Glomerular endothelial cell (primary cell): Measurements from ENCODE around the gene GLYATL1B. TPM values are rescaled to one million over a fixed set of nuclear protein-coding genes. Genes with fewer than 3 reads are reported as not detected.
A peak's percentile ranks its signal among the peaks of the same experiment; 100 is the strongest.
"Not testable (repeated sequence)": the region's sequence is repeated elsewhere in the genome, so short reads cannot be mapped to it uniquely, and the experiment has no call there.

ENCODE experiments used
- DNase-seq: peaks from one replicate; pipeline ENCODE4 v3.0.0-alpha.2; 2011; ENCODE audit warnings: low read depth, low spot score; ENCODE audit errors: extremely low read depth
- total RNA-seq: library from RNA; depleted of rRNA; stranded (reverse); fragments of >200 nt; gene quantifications from 2 replicates; pipeline ENCODE4 v1.2.3, GENCODE V29; 2015

Gene GLYATL1B
- total RNA-seq, 1 donor from 2014 or later, result not detected

DNA sequence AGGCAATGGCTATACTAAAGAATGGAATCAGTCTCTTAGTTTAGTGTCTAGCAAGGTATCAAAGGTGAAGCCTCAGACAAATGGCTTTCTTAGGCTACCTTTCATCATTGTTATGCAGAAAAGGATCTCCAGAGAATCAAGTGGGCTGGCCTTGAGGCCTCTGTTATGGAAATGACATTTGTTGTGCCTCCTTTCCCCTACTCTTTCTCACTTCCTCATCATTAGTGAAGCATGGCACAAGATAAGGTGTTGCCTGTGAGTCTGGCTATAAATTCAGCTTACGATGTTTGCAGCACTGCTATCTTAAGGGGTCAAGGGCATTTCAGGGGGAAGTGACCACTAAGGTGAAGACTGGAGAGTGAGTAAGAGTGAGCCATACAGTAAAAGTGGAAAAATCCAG, 9.1 kb downstream of the GLYATL1B start:
- not testable (repeated sequence) for DNase-seq

DNA sequence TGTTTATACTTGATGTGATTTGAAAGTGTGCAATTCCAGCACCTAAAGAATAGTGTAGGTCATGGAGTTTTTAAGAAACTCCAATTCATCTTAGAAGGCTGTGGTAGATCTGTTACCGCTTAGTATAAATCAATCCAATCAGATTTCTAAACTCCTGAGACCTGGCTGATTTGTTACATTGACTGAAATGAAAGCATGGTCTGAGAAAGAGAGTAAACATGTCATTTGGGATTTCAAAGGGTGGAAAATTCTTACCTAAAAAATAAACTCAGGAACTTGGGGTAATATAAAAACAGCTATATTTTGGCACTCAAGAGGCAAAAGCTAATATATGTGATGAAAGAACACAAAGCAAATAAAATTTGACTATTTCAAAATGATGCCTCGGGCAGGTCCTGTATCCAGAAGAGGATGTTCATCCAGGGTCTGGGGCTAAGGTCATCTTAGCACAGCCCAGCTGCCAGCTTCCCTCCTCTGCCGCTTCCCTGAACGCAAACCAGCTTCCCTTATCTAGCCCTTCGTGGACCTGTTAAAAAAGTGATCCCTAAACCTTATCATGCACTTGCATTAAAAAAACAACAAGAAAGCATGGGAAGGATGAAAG, 10.0 kb downstream of the GLYATL1B start:
- not testable (repeated sequence) for DNase-seq

DNA sequence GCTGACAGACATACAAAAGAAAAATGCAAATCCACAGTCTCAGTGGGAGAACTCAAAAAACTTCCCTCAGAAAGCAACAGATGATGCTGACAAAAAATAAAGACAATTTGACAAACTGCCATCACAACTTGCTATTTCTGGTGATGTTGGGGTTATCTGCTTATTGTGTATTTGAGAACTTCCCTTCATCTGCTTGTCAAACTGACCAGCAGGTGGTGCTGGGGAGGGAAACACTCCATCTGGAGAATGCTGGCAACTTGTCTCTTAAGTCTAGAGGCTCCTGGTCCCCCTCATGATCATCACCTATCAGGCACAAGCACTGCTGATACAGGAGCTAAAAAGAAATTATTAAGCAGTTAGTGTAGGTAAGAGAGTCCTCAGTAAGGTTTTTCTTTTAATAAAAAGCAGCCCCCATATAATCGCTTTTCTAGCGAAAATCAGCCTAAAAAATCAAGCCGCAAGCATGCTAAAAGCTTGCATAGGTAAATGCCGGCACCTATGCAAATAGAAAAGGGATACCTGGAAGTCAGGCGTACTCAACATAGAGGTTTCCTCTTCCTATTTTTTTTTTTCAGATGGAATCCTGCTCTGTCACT, 11.1 kb downstream of the GLYATL1B start:
- peak; percentile 12 for DNase-seq

DNA sequence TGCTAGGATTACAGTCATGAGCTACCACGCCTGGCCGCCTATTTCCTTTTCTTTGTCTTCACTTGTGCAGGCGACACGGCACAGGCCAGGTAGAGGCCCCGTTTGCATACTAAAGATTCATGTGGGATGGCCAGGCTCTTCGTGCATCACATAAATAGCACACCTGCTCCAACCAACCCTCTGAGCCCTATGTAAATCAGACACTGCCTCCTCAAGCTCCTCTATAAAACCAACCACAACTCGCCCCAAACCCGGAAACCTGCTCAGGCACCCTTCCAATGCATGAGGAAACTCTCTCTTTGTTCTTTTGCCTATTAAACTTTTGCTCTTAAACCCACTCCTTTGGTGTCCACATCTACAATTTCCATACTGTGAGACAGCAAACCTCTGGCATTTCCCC, 11.8 kb downstream of the GLYATL1B start:
- DNase-seq, result not testable (repeated sequence)

DNA sequence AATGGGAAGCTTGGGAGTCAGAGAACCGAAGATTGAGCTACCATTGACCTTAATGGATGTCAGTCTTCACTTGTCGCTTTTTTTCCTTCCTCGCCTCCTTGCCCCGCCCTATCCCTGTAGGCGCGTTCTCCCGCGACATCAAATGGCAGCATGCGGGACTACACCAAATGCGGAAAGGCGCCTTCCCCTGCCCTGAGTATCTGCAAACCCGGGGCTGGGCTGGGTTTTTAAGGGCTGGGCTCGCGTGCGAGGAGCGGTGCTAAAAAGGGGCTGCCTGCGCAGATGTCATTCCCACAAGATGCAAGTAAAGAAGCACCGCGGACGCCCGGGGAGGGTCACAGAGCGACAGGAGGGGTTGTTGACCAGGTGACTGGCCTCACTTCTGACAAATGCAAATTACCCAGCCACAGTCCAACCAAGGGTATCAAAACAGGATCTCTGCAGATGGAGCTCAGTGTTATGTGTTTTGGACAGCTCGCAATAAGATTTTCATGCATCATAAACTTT, 16.2 kb downstream of the GLYATL1B start:
- no peak for DNase-seq

DNA sequence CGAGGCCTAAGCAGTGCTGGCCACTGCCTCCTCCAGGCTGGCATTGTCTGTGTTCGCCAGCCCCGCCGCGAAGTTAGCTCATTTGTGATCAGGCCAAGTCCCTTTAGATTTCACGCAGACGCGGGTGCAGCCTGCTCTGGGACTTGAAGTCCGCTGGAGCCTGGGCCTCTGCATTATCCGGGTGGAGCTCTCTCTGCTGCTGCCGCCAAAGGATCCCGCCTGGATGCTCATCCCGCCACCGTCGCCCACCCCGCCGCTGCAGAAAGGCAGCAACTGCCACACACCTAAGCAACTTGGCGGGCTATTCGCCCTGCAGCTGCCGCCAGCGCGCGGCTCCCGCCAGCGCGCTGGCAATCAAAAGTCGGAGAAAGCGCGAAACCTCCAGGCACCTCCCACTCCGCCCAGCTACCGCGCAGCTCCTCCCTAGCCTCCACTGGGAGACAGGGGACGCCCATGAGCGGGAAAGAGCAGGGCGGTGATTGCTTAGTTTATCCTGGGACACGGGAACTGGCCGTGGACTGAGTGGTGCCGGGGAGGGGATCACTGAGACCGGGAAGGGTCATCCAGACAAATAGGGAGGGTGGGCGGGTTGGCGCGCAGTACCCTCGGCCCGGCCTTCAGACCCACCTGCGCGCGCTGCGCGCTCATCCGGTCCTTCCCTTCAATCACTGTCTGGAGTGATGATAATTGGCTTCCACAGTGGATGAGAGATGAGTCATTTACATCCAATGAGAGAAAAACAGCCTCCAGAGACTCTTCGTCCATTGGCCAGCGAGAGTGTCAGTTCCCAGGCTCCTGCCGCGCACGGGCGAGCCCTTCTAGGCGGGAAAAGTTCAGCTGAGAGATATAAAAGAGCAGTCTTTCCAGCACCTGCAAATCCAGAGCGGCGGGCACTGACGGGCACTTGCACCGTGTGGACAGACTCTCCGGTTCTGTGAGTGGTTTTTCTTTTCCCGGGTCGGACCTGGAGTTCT, 20.5 kb downstream of the GLYATL1B start, which contains the start of gene FAM111B:
Gene FAM111B (plus strand): TSS at position 875 of the 974 bp plus-strand sequence. CDS start 2,389 bp downstream, outside the sequence.
- peak; percentile 56 for DNase-seq

DNA sequence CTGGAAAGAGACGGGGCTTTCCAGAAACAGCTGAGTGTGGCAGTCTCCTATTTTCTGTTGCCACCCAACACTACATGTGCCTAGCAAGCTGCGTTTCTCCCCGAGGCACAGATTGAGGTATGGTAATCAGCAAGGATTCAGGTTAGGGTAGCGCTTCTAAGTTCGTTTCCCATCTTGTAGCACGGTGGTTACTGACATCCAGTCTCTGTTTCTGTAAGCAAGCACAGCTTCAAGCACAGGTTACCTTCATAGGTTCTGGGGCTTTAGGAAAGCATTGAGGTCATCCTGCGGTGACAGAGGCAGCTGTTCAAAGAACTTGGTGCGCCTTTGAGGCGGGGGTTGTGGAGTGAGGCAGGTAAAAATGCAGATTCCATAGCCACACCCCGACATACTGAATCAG, 21.6 kb downstream of the GLYATL1B start:
- not testable (repeated sequence) for DNase-seq

DNA sequence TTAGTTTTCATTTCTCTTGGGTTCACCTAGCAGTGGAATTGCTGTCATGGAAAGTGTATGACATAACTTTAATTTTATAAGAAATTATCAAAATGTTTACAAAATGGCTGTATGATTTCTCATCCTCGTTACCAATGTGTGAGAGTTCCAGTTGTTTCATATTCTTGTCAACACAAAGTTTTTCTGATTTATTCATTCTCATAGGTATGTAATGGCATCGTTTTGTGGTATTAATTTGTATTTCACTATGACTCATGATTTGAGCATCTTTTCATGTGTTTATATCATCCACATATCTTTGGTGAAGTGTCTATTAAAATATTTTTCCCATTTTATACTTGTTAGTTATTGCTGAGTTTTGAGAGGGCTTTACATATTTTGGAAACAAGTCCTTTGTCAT, 26.4 kb downstream of the GLYATL1B start:
- no peak for DNase-seq

DNA sequence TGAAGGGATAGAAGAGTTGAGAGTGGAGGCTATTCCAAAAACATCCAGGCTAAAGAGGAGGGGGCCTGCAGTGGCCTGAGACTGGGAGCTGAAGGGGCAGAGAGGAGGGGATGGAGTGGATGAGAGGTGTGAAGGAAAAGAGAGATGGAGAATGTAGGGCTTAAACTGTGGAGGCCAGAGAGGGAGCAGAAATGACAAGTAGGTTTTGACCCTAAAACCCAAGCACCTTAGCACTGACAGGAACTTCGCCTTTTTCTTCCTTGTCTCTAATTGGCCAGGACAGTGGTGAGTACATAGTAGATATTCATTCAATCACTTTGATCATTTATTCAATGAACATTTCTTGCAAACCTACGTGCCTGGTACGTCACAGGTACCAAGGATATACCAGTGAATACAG, 28.2 kb downstream of the GLYATL1B start:
- no peak for DNase-seq

DNA sequence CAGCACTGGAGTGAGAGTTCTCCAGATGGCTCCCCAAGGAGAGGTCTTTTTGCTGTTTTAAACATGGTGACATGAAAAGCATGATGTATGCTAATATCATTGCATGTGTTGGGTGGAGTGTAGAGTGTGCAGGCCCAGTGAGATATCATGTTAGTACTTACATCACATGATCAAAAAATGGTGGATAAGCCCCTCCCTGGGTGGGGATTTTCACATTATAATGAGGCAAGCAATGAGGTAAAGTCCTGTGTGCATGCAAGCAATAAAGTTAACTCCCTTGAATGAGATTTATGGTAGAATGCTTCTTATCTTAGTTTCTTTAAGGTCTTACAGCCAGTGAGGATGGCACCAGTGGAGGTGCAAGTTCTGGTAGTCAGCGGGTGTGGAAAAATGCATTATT, 29.4 kb downstream of the GLYATL1B start:
- DNase-seq, result no peak

DNA sequence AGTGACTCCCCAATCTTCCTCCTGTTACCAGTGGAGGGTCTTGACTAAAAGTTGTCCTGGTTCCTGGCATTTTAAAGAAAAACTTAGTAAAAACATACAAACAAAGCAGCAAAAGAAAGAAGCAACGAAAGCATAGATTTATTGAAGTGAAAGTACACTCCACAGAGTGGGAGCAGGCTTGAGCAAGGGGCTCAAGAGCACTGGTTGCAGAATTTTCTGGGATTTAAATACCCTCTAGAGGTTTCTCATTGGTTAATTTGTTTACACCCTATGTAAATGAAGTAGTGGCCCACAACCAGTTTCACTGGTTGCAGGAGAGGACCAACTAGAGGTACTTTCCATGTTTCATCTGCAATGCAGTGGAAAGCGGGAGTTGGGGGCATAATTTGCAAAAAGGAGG, 31.7 kb downstream of the GLYATL1B start:
- no peak for DNase-seq

DNA sequence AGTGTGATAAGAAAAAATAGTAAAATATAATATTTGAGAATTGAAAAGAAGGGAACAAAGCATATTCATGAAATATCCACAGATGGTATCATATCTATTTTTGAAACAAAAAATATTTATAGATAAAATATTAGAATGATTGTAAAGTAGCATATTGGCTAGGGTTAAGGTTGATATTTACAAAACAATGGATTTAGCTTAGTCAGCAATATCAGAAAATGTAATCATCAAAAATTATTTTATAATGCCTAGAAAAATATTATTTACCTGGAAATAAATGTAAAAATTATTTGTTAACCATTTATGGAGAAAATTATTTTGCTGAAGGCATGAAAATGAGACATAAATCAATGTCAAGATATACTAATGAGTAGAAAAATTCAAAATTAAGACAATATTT, 33.7 kb downstream of the GLYATL1B start:
- DNase-seq, result no peak

DNA sequence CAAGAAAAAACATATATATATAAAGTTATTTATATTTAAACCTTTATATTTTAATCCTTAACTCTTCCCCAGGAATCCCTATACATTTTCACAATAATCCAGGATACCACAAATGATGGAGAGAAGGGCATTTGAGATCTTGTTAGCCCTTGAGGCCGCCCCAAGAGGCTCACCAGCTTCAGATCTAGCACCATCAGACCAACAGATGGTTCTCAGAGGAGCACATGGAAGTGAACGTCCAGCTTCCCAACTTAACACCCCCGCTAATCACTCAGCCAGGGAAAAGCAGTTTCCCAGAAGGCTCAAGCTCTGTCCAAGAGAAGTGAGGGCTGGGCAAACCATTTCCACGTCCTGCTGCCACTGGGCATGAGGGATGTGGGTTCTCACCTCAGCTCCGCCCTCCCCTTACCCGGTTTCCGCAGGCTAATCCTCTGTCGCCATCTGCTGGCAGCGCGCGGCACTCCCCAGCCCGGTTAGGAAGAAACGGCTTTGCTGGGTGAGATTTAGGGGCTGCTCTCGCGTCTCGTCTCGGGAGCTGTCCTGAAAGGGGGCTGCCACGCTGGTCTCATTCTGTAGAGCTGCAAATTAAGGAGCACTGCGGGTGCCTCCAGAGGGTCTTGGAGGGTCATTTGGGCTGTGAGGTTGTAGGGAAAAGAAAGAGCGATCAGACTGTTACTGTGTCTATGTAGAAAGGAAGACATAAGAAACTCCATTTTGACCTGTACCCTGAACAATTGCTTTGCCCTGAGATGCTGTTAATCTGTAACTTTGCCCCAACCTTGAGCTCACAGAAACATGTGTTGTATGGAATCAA, 49.7 kb downstream of the GLYATL1B start:
- no peak for DNase-seq

DNA sequence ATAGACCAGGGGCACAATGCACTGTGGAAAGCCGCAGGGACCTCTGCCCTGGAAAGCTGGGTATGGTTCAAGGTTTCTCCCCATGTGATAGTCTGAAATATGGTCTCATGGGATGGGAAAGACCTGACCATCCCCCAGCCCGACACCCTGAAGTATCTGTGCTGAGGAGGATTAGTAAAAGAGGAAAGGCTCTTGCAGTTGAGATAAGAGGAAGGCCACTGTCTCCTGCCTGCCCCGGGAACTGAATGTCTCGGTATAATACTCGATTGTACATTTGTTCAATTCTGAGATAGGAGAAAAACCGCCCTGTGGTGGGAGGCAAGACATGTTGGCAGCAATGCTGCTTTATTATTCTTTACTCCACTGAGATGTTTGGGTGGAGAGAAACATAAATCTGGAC, 50.4 kb downstream of the GLYATL1B start:
- DNase-seq, result not testable (repeated sequence)

DNA sequence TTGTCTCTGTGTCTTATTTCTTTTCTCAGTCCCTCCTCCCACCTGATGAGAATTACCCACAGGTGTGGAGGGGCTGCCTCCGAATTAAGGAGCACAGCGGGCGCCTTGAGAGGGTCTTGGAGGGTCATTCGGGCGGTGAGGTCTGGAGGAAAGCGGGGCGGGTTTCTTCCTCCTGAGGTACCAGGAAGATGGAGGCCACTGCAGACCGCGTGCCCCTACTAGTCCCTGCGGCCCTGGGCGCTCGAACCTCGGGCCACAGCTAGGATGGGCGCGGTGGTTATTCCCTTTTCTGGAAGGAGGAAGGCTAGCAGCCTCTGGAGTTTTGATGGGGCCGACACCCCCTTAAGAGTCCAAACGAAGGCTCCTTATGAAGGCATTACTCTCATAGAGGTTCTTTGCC, 51.1 kb downstream of the GLYATL1B start:
- no peak for DNase-seq

DNA sequence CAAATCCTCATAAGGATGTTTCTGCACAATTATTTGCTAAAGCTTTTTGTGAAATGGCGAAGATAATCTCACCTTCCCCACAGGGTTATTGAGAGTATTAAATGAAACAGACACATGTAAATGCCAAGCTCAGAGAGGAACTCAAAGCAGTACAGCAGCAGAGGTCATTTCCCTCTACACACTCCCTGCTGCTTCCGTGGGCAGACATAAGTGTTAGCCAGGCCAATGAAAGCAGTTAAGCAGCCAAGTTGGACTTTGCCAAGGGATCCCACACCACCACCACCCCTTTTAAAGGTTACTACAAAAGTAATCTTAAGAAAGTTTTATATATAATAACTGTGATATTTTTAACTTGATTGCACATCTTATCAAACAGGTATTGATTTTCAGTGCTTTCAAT, 52.5 kb downstream of the GLYATL1B start:
- DNase-seq, result no peak

DNA sequence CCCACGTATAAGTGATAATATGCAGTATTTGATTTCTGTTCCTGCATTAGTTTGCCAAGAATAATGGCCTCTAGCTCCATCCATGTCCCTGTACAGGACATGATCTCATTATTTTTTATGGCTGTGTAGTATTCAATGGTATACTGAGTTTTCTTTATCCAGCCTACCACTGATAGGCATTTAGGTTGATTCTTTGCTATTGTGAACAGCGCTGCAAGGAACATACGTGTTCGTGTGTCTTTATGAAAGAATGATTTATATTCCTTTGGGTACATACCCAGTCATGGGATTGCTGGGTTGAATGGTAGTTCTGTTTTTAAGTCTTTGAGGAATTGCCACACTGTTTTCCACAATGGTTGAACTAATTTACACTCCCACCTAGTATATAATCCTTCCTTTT, 55.1 kb downstream of the GLYATL1B start:
- DNase-seq, result no peak

DNA sequence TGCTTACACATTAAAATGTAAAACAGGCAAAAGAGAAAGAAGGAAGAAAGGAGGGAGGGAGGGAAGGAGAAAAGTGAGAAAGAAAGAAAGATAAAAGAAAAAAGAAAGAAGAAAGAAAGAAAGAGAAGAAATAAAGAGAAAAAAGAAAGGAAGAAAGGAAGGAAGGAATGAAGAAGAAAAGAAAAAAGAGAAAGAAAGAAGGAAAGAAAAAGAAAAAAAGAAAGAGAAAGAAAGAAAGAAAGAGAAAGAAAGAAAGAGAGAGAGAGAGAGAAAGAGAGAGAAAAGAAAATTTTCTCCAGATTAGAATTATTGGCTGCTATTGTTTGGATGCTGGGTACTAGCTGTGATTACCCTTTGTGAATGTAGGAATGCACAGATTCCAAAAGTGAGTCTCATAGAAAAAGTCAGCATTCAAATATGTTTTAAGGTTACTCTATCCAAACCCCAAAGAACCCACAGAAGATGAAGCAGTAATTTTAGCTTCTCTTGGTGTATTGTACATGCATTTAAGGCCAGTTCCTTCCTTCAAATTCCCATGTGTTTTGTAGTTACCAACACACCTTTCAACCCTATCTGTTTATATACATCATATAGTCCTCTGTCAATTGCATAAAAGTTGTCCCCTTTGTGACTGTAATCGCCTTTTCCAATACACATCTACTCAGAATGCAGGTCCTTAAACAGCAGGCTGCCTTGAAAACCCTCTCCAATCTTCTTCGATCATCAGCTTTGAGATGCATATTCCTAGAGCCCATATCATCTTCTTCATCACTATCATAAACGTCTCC, 55.8 kb downstream of the GLYATL1B start:
- no peak for DNase-seq
